ENCODE data around the gene SCRT2.

- TF ChIP-seq FOXA1 (IDR thresholded peaks at IDR 0.05) (no peak), LEF1 (IDR thresholded peaks at IDR 0.05; ENCODE audit: borderline replicate concordance) (no peak)
Observed at GRCh38 chr20:722822-723644, 47.4 kb upstream of the SCRT2 start.
